PC-3 (cell line): ENCODE data around the gene RPS6KB1. TPM values are rescaled to one million over a fixed set of nuclear protein-coding genes. Genes with fewer than 3 reads are reported as not detected.
"Not testable (repeated sequence)": the region's sequence is repeated elsewhere in the genome, so short reads cannot be mapped to it uniquely, and the experiment has no call there.

Experiments used
- ATAC-seq: fragments of 200-7000 bp; cut with Tn5 transposase; 2 replicates; pipeline ENCODE4 v1.9.1; 2020; ENCODE audit warnings: mild to moderate bottlenecking, moderate library complexity
- BruUV-seq: library from RNA; stranded (reverse); fragments of 400-500 nt; replicated peaks from 2 replicates; lab custom pipeline; 2021; lab: Mats Ljungman, UMichigan
- CTCF ChIA-PET: fragments of 300-600 bp; sonication (Branson Sonifier 250); formaldehyde crosslinking; loops from one replicate; lab custom pipeline; 2022; ENCODE audit warnings: antibody characterized with exemption; lab: Charles Lee
- POLR2A ChIA-PET: fragments of 300-600 bp; sonication (Branson Sonifier 250); formaldehyde crosslinking; loops from one replicate; lab custom pipeline; 2022; ENCODE audit warnings: antibody characterized with exemption; ENCODE audit not compliant: unreplicated experiment; lab: Charles Lee
- DNase-seq: peaks from one replicate; pipeline ENCODE4 v3.0.0-alpha.2; 2015
- H2AFZ ChIP-seq: fragments of 300-600 bp; sonication (generic); 2 replicates; pipeline ENCODE4 v1.6.0; 2016; ENCODE audit warnings: antibody characterized with exemption, low read length
- H3F3A ChIP-seq: fragments of 300-600 bp; sonication (generic); one replicate; pipeline ENCODE4 v1.6.0; 2017; ENCODE audit warnings: antibody characterized with exemption, low read length, control low read depth, mild to moderate bottlenecking; ENCODE audit not compliant: unreplicated experiment
- H3K27ac ChIP-seq: fragments of 300-600 bp; sonication (generic); 2 replicates; pipeline ENCODE4 v1.5.1; 2016; ENCODE audit warnings: mild to moderate bottlenecking, low read length
- H3K27me3 ChIP-seq: fragments of 300-600 bp; sonication (generic); 2 replicates; pipeline ENCODE4 v1.6.1; 2016; ENCODE audit warnings: low read length, mixed read lengths
- H3K36me3 ChIP-seq: fragments of 300-600 bp; sonication (generic); 2 replicates; pipeline ENCODE4 v1.6.1; 2016; ENCODE audit warnings: low read depth, mixed run types, low read length, mixed read lengths
- H3K4me1 ChIP-seq: fragments of 300-600 bp; sonication (generic); 2 replicates; pipeline ENCODE4 v1.5.1; 2016; ENCODE audit warnings: low read length; ENCODE audit not compliant: insufficient read depth
- H3K4me2 ChIP-seq: fragments of 300-600 bp; sonication (generic); 2 replicates; pipeline ENCODE4 v1.6.0; 2016; ENCODE audit warnings: low read length
- H3K4me3 ChIP-seq: fragments of 300-600 bp; sonication (generic); 2 replicates; pipeline ENCODE4 v1.5.1; 2016; ENCODE audit warnings: mild to moderate bottlenecking, low read length, mixed read lengths
- H3K79me2 ChIP-seq: fragments of 300-600 bp; sonication (generic); 2 replicates; pipeline ENCODE4 v1.6.1; 2017; ENCODE audit warnings: low read length, mixed read lengths
- H3K9ac ChIP-seq: fragments of 300-600 bp; sonication (generic); 2 replicates; pipeline ENCODE4 v1.6.0; 2016; ENCODE audit warnings: mild to moderate bottlenecking, low read length
- H3K9me2 ChIP-seq: fragments of 300-600 bp; sonication (generic); replicated peaks from 2 replicates; pipeline ENCODE4 v1.6.1; 2016; ENCODE audit warnings: mixed run types, low read length, mixed read lengths
- H3K9me3 ChIP-seq: fragments of 300-600 bp; sonication (generic); 2 replicates; pipeline ENCODE4 v1.6.1; 2016; ENCODE audit warnings: low read length, mixed read lengths
- H4K20me1 ChIP-seq: fragments of 300-600 bp; sonication (generic); 2 replicates; pipeline ENCODE4 v1.6.1; 2016; ENCODE audit warnings: low read length, mixed read lengths
- EZH2 ChIP-seq: fragments of 300-600 bp; sonication (generic); IDR thresholded peaks from one replicate; pipeline ENCODE4 v1.6.1; 2017; ENCODE audit warnings: antibody characterized with exemption, mild to moderate bottlenecking, low read length; ENCODE audit not compliant: unreplicated experiment
- EZH2phosphoT487 ChIP-seq: fragments of 300-600 bp; sonication (generic); IDR thresholded peaks from 2 replicates; pipeline ENCODE4 v1.6.1; 2018; ENCODE audit warnings: mild to moderate bottlenecking, antibody characterized with exemption, low read length, borderline replicate concordance
- intact Hi-C: fragments of 100-400 bp; cut with micrococcal nuclease; formaldehyde crosslinking; loops from 2 replicates; pipeline ENCODE4 v1.9.0; 2023
- total RNA-seq: library from RNA; depleted of rRNA; stranded (reverse); fragments of >200 nt; gene quantifications from 2 replicates; pipeline ENCODE4 v1.2.3, GENCODE V29; 2014
- TF ChIP-seq, protein P1 (sequence below): fragments of 300-600 bp; sonication (generic); conservative IDR thresholded peaks from 2 replicates; pipeline ENCODE4 v1.5.1; 2017; ENCODE audit warnings: antibody characterized with exemption, low read depth, mild to moderate bottlenecking, low read length

Gene RPS6KB1
- total RNA-seq, 1 experiment from 2014 or later = 51.5 TPM

- CTCF ChIA-PET = no interaction called here
- H3K79me2 ChIP-seq = peaks cover 68% of the 10 kb centered on the region
Observed at GRCh38 chr17:59907467-59907866, 14.5 kb downstream of the RPS6KB1 start.

GRCh38 chr17:59914274-59914854 lies 21.4 kb downstream of the RPS6KB1 start:
- DNase-seq (peak; percentile 70), ATAC-seq (peak; percentile 72)
- H3K27ac ChIP-seq = no peak overlapping the region
- CTCF ChIA-PET = interaction anchor here (0.5 to 1.1 kb wide), 6 partner anchors 16 to 154 kb away, joined by 3 to 12 read pairs (median 6); partner anchors contain the start of genes RPS6KB1 and TUBD1
- no peak overlapping the region for H3K4me3 ChIP-seq
- no peak overlapping the region for H3K4me2 ChIP-seq
- H3K79me2 ChIP-seq = peaks cover 13% of the 10 kb centered on the region
- H3K9ac ChIP-seq = no peak overlapping the region
- H3K27me3 ChIP-seq = no peaks in the 10 kb centered on the region
- intact Hi-C loops = loop anchor here (10.0 kb wide), 1 partner anchor 120 kb away; no protein-coding TSS in a partner anchor
- H3K4me1 ChIP-seq = no peaks in the 10 kb centered on the region
- no peaks in the 10 kb centered on the region for H4K20me1 ChIP-seq
- no peaks in the 10 kb centered on the region for H3K9me2 ChIP-seq
- no peaks in the 10 kb centered on the region for H3K9me3 ChIP-seq
- H2AFZ ChIP-seq = no peak overlapping the region
- peaks cover 43% of the 10 kb centered on the region; the same call in 1 of the 2 replicates for H3K36me3 ChIP-seq
- POLR2A ChIA-PET = interaction anchor here (0.5 to 0.8 kb wide), 4 partner anchors 51 to 843 kb away, joined by 3 to 6 read pairs (median 4); no protein-coding TSS in a partner anchor
- no TSS peak for BruUV-seq
- TF ChIP-seq, protein P1, sequence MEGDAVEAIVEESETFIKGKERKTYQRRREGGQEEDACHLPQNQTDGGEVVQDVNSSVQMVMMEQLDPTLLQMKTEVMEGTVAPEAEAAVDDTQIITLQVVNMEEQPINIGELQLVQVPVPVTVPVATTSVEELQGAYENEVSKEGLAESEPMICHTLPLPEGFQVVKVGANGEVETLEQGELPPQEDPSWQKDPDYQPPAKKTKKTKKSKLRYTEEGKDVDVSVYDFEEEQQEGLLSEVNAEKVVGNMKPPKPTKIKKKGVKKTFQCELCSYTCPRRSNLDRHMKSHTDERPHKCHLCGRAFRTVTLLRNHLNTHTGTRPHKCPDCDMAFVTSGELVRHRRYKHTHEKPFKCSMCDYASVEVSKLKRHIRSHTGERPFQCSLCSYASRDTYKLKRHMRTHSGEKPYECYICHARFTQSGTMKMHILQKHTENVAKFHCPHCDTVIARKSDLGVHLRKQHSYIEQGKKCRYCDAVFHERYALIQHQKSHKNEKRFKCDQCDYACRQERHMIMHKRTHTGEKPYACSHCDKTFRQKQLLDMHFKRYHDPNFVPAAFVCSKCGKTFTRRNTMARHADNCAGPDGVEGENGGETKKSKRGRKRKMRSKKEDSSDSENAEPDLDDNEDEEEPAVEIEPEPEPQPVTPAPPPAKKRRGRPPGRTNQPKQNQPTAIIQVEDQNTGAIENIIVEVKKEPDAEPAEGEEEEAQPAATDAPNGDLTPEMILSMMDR = peak; percentile 77
- TF ChIP-seq EZH2phosphoT487 (no peak), EZH2 (no peak)
- peaks cover 8% of the 10 kb centered on the region for H3F3A ChIP-seq

More at GRCh38 chr17:59907467-59907866, 14.5 kb downstream of the RPS6KB1 start:
- no peaks in the 10 kb centered on the region for H3K27me3 ChIP-seq
- no peaks in the 10 kb centered on the region for H3K9me3 ChIP-seq
- no TSS peak for BruUV-seq
- no peak overlapping the region for H3K4me3 ChIP-seq
- POLR2A ChIA-PET = no interaction called here
- H3K9ac ChIP-seq = no peak overlapping the region
- H2AFZ ChIP-seq = no peak overlapping the region
- H3K9me2 ChIP-seq = no peaks in the 10 kb centered on the region
- no peak for DNase-seq
- H4K20me1 ChIP-seq = peaks cover 6% of the 10 kb centered on the region
- no peak overlapping the region for H3K4me2 ChIP-seq
- no peaks in the 10 kb centered on the region for H3K4me1 ChIP-seq
- H3K36me3 ChIP-seq = peaks cover 10% of the 10 kb centered on the region; the same call in 1 of the 2 replicates
- TF ChIP-seq, protein P1 = no peak
- TF ChIP-seq EZH2phosphoT487 (no peak), EZH2 (no peak)
- no peak for ATAC-seq
- intact Hi-C loops = no loop called here
- peaks cover 8% of the 10 kb centered on the region for H3F3A ChIP-seq
- no peak overlapping the region for H3K27ac ChIP-seq

DNA sequence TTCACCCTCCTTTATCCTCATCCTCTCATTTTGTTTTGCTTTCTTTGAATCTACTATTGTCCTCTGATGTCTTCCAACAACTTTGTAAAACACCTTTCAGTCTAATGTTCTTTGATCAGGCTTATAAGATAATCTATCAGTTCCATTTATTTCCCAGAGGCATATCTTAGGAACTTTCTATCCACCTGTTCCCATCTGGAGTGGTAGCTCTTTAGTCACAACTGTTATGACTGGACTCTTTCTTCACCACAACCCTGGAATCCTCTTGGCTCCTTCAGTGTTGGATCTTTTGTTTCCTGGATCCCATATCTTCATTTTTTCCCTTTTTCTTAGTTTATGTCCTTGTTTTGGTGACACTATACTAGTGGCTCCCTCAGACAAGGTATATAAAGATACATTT lies 23.5 kb downstream of the RPS6KB1 start:
- ATAC-seq = no peak
- H3K9ac ChIP-seq = no peak overlapping the region
- no peaks in the 10 kb centered on the region for H3K9me2 ChIP-seq
- ChIA-PET CTCF (no interaction called here), POLR2A (no interaction called here)
- no peaks in the 10 kb centered on the region; the same call in 1 of the 2 replicates for H3K79me2 ChIP-seq
- H3K9me3 ChIP-seq = no peaks in the 10 kb centered on the region
- intact Hi-C loops = loop anchor here (10.0 kb wide), 1 partner anchor 118 kb away; no protein-coding TSS in a partner anchor
- no TSS peak for BruUV-seq
- H3K27ac ChIP-seq = no peak overlapping the region
- no peaks in the 10 kb centered on the region for H4K20me1 ChIP-seq
- no peaks in the 10 kb centered on the region for H3K27me3 ChIP-seq
- H3K4me2 ChIP-seq = no peak overlapping the region
- no peak for DNase-seq
- H2AFZ ChIP-seq = no peak overlapping the region
- H3K4me3 ChIP-seq = no peak overlapping the region
- no peaks in the 10 kb centered on the region for H3K4me1 ChIP-seq
- no peak for TF ChIP-seq EZH2phosphoT487
- TF ChIP-seq, protein P1 = no peak
- TF ChIP-seq EZH2 = no peak
- H3K36me3 ChIP-seq = peaks cover 50% of the 10 kb centered on the region
- no peaks in the 10 kb centered on the region for H3F3A ChIP-seq

- H2AFZ ChIP-seq, intact Hi-C loops, H4K20me1 ChIP-seq, H3K4me1 ChIP-seq, H3K9ac ChIP-seq, H3K79me2 ChIP-seq, H3K27ac ChIP-seq, H3F3A ChIP-seq, BruUV-seq, POLR2A ChIA-PET, H3K4me3 ChIP-seq, CTCF ChIA-PET, H3K9me3 ChIP-seq, H3K27me3 ChIP-seq, ATAC-seq, H3K4me2 ChIP-seq, DNase-seq, H3K9me2 ChIP-seq: not testable (repeated sequence)
- peaks cover 35% of the 10 kb centered on the region for H3K36me3 ChIP-seq
Observed at GRCh38 chr17:59920637-59921036, 27.7 kb downstream of the RPS6KB1 start.
